K562 (cell line): Measurements from ENCODE around the gene ARMC2.

ENCODE experiments used
- NEUROD1 ChIP-seq: fragments of 150-350 bp; IDR thresholded peaks from 2 replicates; pipeline ENCODE4 v1.6.1; 2014; ENCODE audit warnings: borderline replicate concordance, low read length, low read depth; ENCODE audit not compliant: partially characterized antibody
- SMC3 ChIP-seq: conservative IDR thresholded peaks from 2 replicates; pipeline ENCODE4 v1.6.1; 2011; ENCODE audit warnings: low read depth, low read length, improper control_type of control experiment; ENCODE audit not compliant: insufficient read depth
- ZSCAN29 ChIP-seq: fragments of 450-650 bp; IDR thresholded peaks from 2 replicates; pipeline ENCODE4 v1.6.1; 2017
- TF ChIP-seq, protein P1 (sequence below), 3 experiments: IDR thresholded peaks in 2 of 3; conservative IDR thresholded peaks in 1 of 3; 2 replicates each; pipeline ENCODE4 v1.5.1; 2011 to 2012; ENCODE audit warnings: low read length in 3 of 3, mild to moderate bottlenecking in 3 of 3, control low read depth in 2 of 3, improper control_type of control experiment in 1 of 3, inconsistent platforms in 1 of 3, low read depth in 1 of 3, mixed read lengths in 1 of 3, moderate library complexity in 1 of 3; ENCODE audit not compliant: insufficient read depth in 2 of 3

DNA sequence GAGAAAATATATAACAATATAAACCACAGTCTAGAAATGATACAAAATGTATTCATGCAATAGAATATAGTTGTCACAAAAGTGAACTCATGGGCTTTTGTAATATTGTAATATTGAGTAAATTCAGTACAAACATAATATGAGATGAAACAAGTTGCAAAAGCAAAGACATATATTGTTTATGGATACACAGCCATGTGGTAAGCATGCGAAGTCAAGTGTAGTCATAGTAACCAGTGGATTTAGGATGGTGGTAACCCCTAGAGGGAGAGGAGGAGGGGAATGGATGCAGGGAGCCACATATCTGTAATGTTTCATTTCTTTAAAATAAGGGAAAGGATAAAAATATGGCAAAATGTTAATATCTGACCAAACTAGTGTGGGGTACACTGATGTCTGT is 47.3 kb downstream of the ARMC2 start:
- TF ChIP-seq, protein P1, sequence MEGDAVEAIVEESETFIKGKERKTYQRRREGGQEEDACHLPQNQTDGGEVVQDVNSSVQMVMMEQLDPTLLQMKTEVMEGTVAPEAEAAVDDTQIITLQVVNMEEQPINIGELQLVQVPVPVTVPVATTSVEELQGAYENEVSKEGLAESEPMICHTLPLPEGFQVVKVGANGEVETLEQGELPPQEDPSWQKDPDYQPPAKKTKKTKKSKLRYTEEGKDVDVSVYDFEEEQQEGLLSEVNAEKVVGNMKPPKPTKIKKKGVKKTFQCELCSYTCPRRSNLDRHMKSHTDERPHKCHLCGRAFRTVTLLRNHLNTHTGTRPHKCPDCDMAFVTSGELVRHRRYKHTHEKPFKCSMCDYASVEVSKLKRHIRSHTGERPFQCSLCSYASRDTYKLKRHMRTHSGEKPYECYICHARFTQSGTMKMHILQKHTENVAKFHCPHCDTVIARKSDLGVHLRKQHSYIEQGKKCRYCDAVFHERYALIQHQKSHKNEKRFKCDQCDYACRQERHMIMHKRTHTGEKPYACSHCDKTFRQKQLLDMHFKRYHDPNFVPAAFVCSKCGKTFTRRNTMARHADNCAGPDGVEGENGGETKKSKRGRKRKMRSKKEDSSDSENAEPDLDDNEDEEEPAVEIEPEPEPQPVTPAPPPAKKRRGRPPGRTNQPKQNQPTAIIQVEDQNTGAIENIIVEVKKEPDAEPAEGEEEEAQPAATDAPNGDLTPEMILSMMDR (IDR thresholded peaks at IDR 0.05 in 2 of 3, conservative IDR thresholded peaks at IDR 0.05 in 1 of 3; ENCODE audit: insufficient read depth in 2 of 3, low read depth in 1 of 3, low read length in 3 of 3) = no peak
- TF ChIP-seq NEUROD1 (no peak), SMC3 (no peak), ZSCAN29 (no peak)
